Ovary (tissue), 9 donors: ENCODE results near the gene CDC25A. TPM values are rescaled to one million over a fixed set of nuclear protein-coding genes. Genes with fewer than 3 reads are reported as not detected.

Experiments used
- DNase-seq, 5 donors: peaks; one replicate each; pipeline ENCODE4 v3.0.0-alpha.2; 2019 to 2020
- H3K27ac ChIP-seq, 2 donors: fragments of 200-600 bp; one replicate each; pipeline versions ENCODE4 v1.5.1 to v1.8.0; 2019 to 2022
- H3K27me3 ChIP-seq: fragments of 200-600 bp; one replicate; pipeline ENCODE4 v1.8.0; 2022
- H3K36me3 ChIP-seq: fragments of 200-600 bp; sonication (generic); one replicate; pipeline ENCODE4 v1.5.1; 2019
- H3K4me1 ChIP-seq: one replicate; pipeline ENCODE4 v1.8.1; 2013; ENCODE audit warnings: mild to moderate bottlenecking, moderate library complexity; ENCODE audit not compliant: insufficient read depth
- H3K4me3 ChIP-seq: fragments of 200-600 bp; sonication (generic); one replicate; pipeline ENCODE4 v1.5.1; 2017
- H3K9me3 ChIP-seq, 2 donors: fragments of 200-600 bp in 1 of 2; sonication (generic) in 1 of 2; one replicate each; pipeline versions ENCODE4 v1.5.1 to v1.8.1; 2013 to 2019; ENCODE audit warnings: mild to moderate bottlenecking in 1 of 2, moderate library complexity in 1 of 2
- CTCF ChIP-seq, 3 donors: fragments of 450-650 bp in 2 of 3; fragments of 200-600 bp in 1 of 3; IDR thresholded peaks; one replicate each; pipeline versions ENCODE4 v1.5.1 to v1.8.0; 2016 to 2022; ENCODE audit warnings: antibody characterized with exemption in 3 of 3, mild to moderate bottlenecking in 1 of 3
- EP300 ChIP-seq: sonication (generic); formaldehyde crosslinking; IDR thresholded peaks from one replicate; pipeline ENCODE4 v1.6.1; 2017; ENCODE audit warnings: antibody characterized with exemption
- POLR2A ChIP-seq: fragments of 450-650 bp; IDR thresholded peaks from one replicate; pipeline ENCODE4 v1.6.1; 2017; ENCODE audit warnings: antibody characterized with exemption, mild to moderate bottlenecking, moderate library complexity
- WGBS, 3 donors: extraction: QIAGEN DNeasy Blood & Tissue Kit in 1 of 3; methylation state at CpG; one replicate each; pipeline versions ENCODE4 v1.1.5 to v1.1.7; 2013 to 2017; 5-methylcytosine and 5-hydroxymethylcytosine counted together
- intact Hi-C, 4 donors: fragments of 100-400 bp; cut with DNase I; formaldehyde crosslinking; loops; one replicate each; pipeline versions ENCODE4 v1.11.0 to v1.15.1; 2022 to 2023
- polyA plus RNA-seq, 2 donors: library from polyadenylated mRNA; stranded (reverse); fragments of 200-250 nt in 1 of 2; fragments of 350-450 nt in 1 of 2; fragmentation: Illumina TruSeq in 1 of 2; extraction: RNeasy Lipid Tissue Mini Kit (QIAGEN cat#74804) in 1 of 2; gene quantifications; one replicate each; pipeline ENCODE4 v1.2.3, GENCODE V29; 2013 to 2014
- total RNA-seq, 7 donors: library from RNA; depleted of rRNA in 2 of 7; stranded (reverse); fragments of >200 nt in 2 of 7; fragmentation: NEBNext Ultra II Directional in 3 of 7; extraction: Animal tissue kit (Norgen Biotek cat#: 25700) in 3 of 7; gene quantifications; one replicate each; pipeline versions ENCODE4 v1.1.0 to v1.2.4, GENCODE V29; 2016 to 2023
- donor health status: DM: no; HTN: no; CAD: no; lungs with moderate emphysema.
- donor health status: DM: no; HTN: no; CAD: no.
- donor health status: Bipolar disorder and iron deficiency.
- donor health status: DM: yes; HTN: yes; CAD: no.
- donor health status: DM: no; HTN: no; CAD: no.
- donor health status: DM: yes; HTN: yes; CAD: no.

CDC25A gene
- total and polyA plus RNA-seq, 9 donors, result 1.1 to 4.4 (median 3.2) TPM

GRCh38 chr3:48156163-48156562 is 32.1 kb downstream of the CDC25A start:
- no peak overlapping the region for H3K4me3 ChIP-seq
- no peak for TF ChIP-seq POLR2A
- no peak for TF ChIP-seq CTCF (IDR thresholded peaks at IDR 0.05)
- no peak for TF ChIP-seq EP300
- no peaks in the 10 kb centered on the region for H3K9me3 ChIP-seq
- no peak overlapping the region for H3K27ac ChIP-seq
- intact Hi-C loops, result loop anchor here in 3 of 4 donors (5.0 to 10.0 kb wide), 5 partner anchors 161 to 631 kb away; no protein-coding TSS in a partner anchor
- H3K36me3 ChIP-seq, result no peaks in the 10 kb centered on the region
- DNase-seq, result no peak
- 62 to 83% (median 72%) methylated on average over 2 of the region's 2 CpGs for WGBS, 3 donors
- H3K27me3 ChIP-seq, result no peaks in the 10 kb centered on the region
- H3K4me1 ChIP-seq, result peaks cover 3% of the 10 kb centered on the region

DNA sequence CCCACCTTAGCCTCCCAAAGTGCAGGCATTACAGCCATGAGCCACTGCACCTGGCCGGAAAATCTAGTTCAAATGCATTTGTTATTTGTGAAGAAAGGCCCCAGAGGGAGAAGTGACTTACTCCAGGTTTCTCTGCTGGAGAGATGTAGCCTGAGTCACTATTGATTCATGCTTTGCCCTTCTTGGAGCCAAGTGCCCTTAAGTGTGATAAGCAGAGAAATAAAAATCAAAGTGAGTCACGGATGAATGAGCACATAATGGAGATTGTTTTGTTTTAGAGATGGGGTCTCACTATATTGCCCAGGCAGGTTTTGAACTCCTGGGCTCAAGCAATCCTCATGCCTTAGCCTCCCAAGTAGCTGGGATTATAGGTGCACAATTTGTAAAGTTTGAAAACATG is 33.1 kb downstream of the CDC25A start:
- Histone ChIP-seq H3K27me3 (no peaks in the 10 kb centered on the region), H3K4me3 (no peak overlapping the region), H3K4me1 (peaks cover 3% of the 10 kb centered on the region), H3K36me3 (no peaks in the 10 kb centered on the region), H3K27ac (no peak overlapping the region), H3K9me3 (no peaks in the 10 kb centered on the region)
- WGBS, 3 donors, result 57 to 68% (median 61%) methylated on average over 2 of the region's 2 CpGs
- DNase-seq, result no peak
- intact Hi-C loops, result loop anchor here in 3 of 4 donors (5.0 to 10.0 kb wide), 5 partner anchors 160 to 630 kb away; no protein-coding TSS in a partner anchor
- TF ChIP-seq POLR2A, result no peak
- no peak for TF ChIP-seq CTCF (IDR thresholded peaks at IDR 0.05)

- H3K36me3 ChIP-seq, result no peaks in the 10 kb centered on the region
- no peaks in the 10 kb centered on the region for H3K9me3 ChIP-seq
- H3K27me3 ChIP-seq, result no peaks in the 10 kb centered on the region
- TF ChIP-seq EP300 (no peak), POLR2A (no peak), CTCF (IDR thresholded peaks at IDR 0.05) (peak in 1 of 3 donors; percentile 4)
- peaks cover 3% of the 10 kb centered on the region for H3K4me1 ChIP-seq
- intact Hi-C loops, result loop anchor here (5.0 to 10.0 kb wide), 6 partner anchors 157 to 627 kb away; no protein-coding TSS in a partner anchor
- WGBS, 3 donors, result 45 to 55% (median 53%) methylated on average over 8 of the region's 8 CpGs
- DNase-seq, result no peak
- no peak overlapping the region for H3K4me3 ChIP-seq
- no peak overlapping the region for H3K27ac ChIP-seq
Measured at GRCh38 chr3:48151807-48152427, 36.3 kb downstream of the CDC25A start.

DNA sequence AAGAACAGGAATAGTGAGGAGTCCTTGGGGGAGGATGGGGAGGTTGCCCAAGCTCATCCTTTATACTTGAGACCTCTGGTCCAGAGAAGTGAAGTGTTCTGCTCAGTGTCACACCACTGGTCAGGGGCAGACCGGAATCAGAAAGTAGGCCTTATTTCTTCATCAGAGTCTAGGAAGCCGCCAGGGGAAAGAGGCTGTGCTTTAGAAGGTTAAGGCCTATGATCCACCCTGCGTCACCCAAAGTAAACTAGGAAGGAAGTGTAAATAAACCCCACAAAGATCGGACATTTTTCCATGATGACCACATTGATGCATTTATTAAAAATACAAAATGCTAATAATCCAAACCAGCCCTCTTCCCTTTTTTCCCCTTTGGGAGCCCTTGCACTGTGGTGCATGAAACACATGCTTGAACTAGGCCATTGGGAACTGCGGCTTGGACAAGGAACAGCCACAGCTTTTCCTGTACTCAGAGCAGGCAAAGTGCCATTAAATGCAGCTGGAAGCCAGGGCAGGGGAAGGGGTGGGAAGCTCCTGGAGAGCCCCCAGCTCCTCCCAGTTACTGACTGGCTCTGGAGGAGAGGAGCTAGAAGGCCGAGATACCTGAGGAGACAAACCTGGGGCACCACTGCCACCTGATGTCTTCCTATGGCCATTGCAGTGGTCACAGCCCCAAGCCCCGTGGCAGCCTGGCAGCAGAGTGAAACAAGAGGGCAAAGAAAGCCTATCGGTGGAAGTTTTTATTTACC is 37.0 kb downstream of the CDC25A start:
- 36 to 41% (median 38%) methylated on average over 8 of the region's 8 CpGs for WGBS, 3 donors
- Histone ChIP-seq H3K27ac (no peak overlapping the region), H3K4me3 (no peak overlapping the region), H3K27me3 (no peaks in the 10 kb centered on the region), H3K4me1 (peaks cover 3% of the 10 kb centered on the region), H3K36me3 (no peaks in the 10 kb centered on the region), H3K9me3 (no peaks in the 10 kb centered on the region)
- intact Hi-C loops, result loop anchor here (5.0 to 10.0 kb wide), 6 partner anchors 156 to 626 kb away; no protein-coding TSS in a partner anchor
- DNase-seq, result peak; percentile 68 to 82 (median 77)
- TF ChIP-seq POLR2A (no peak), CTCF (IDR thresholded peaks at IDR 0.05) (peak; percentile 55 to 79 (median 73))
